ENCODE measurements around the gene SPINT2.

- no peak for TF ChIP-seq POLR2A (IDR thresholded peaks at IDR 0.05)
- TF ChIP-seq CTCF (IDR thresholded peaks at IDR 0.05): no peak
- TF ChIP-seq POLR2AphosphoS5 (IDR thresholded peaks at IDR 0.05): peak in 1 of 4 donors; percentile 7
- TF ChIP-seq EP300 (IDR thresholded peaks at IDR 0.05): no peak
Measured at GRCh38 chr19:38250821-38251563, 13.4 kb upstream of the SPINT2 start.

All from sigmoid colon (tissue), 4 donors.